M059J (cell line): Measurements from ENCODE around the gene SPATS2. TPM values are rescaled to one million over a fixed set of nuclear protein-coding genes. Genes with fewer than 3 reads are reported as not detected.
"Not testable (repeated sequence)": the region's sequence is repeated elsewhere in the genome, so short reads cannot be mapped to it uniquely, and the experiment has no call there.

Experiments used
- DNase-seq: peaks from one replicate; pipeline ENCODE4 v3.0.0-alpha.2; 2012; ENCODE audit warnings: low read depth
- total RNA-seq: library from RNA; depleted of rRNA; stranded (reverse); fragments of >200 nt; shearing (Covaris generic); gene quantifications from 2 replicates; pipeline ENCODE4 v1.2.3, GENCODE V29; 2014

SPATS2 gene
- total RNA-seq, 1 experiment from 2014 or later = 29.9 TPM

DNA sequence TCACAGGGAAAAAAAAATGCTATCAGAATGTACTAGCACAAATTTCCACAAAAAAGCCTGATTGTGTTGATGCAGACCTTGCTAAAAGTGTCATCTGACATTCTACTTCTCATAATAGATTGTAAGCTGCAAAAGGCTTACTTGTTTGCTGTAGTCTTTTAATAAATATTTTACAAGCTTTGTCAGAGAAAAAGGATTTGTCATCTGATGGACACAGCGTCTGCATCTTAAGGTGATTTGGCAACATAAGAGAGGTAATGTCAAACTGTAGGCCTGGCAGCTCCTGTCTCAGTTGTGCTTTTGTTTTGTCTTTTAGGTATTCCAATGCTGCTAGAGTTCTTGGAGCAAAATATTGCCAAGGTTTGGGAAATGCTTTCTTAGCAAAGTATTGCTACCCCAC is 145.3 kb downstream of the SPATS2 start:
- no peak for DNase-seq

DNA sequence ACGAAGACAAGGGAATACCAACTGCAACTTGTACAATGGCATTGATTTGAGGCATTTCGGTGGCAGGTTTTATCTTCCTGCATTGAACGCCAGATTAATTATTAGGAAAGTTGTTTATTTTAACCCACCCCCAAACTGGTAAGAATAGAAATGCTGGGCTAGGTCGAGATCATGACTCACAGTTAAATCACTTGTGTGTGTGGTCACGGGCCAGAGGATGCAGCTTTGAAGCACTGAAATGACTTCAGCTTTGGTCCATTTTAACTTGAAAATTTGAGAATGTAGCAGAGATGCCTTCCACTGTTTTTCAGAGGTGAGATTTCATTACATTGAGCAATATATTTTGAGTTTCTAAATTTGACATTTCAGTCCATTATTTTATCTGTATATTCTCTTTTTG is 148.0 kb downstream of the SPATS2 start:
- DNase-seq = peak; percentile 81

GRCh38 chr12:49518914-49519573 is 151.8 kb downstream of the SPATS2 start:
- peak; percentile 55 for DNase-seq

- no peak for DNase-seq
These were observed 152.3 kb downstream of the SPATS2 start for GRCh38 chr12:49519574-49519936.

GRCh38 chr12:49521389-49521788 is 154.1 kb downstream of the SPATS2 start:
- DNase-seq = no peak

- peak; percentile 20 for DNase-seq
These were observed 157.5 kb downstream of the SPATS2 start for GRCh38 chr12:49524660-49525324.

- no peak for DNase-seq
These were observed 158.7 kb downstream of the SPATS2 start for GRCh38 chr12:49525942-49526341.

DNA sequence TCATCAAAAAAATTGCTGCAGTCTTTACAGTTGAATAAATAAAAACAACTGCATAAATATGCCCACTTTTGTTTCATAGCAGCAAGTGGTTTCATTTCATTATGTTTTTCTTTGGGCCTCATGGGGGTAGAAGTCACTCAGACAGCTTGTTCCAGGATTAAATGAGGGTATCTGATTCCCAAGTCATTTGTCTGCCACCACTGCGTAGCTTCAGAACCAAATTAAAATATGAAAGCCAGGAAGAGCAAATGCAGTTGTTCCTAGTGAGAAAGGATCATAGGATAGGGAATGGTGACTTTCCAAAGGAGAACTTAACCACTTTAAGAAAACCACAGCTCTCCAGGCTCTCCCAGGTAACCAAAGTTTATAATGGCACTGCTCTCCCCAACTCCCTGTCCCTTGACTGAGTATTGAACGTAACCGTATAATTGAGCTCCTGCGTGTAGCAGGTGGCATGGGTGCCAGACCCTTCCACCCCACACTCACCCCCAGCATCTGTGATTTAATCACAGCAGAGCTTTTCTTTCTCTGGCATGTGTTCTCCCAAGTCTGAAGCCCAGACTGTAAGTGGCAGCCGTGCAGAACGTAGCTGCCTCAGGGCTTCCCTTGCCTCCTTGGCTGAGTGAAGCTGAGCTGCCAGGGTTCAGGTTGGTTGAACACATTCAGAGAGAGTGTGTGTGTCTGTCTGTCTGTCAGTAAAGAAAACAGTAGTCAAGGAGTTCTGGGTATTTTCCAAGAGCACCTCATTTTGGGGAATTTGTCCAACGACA is 160.3 kb downstream of the SPATS2 start:
- no peak for DNase-seq

DNA sequence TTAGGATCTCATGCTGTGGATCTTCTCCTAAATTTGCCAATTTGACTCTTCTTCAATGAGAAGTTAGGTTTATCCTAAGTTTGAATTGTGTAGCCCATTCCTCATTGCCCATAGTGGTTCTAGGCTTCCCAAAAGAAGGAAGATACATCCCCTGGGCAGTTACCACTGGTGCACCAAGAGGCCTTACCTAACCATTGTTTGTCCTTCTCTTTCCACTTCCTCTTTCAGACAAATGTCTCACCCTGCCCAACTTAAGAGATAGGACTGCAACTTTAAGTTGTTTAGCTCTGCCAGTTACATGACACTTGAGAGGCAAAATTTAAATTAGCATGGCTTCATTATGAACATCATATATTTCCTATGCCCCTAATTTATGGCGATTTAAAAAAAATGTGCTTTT is 162.2 kb downstream of the SPATS2 start:
- no peak for DNase-seq

DNA sequence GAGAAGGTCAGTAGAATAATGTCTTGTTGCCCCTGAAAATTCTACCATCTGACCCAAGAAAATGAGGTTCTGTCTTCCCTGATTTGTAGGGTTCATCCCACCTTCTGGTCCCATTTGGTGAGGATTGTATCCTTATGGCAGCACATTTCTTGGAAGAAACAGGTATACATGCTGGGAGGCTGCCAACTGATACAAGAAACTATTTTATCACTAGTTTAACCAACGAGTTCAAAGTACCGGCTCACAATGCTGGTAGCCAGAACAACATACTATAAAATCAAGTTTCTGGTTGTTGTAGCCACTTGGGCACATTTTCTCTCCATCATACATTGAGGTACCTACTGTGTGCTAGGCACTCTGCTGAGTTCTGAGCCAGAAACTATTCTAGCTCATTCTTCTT is 164.5 kb downstream of the SPATS2 start:
- no peak for DNase-seq

DNA sequence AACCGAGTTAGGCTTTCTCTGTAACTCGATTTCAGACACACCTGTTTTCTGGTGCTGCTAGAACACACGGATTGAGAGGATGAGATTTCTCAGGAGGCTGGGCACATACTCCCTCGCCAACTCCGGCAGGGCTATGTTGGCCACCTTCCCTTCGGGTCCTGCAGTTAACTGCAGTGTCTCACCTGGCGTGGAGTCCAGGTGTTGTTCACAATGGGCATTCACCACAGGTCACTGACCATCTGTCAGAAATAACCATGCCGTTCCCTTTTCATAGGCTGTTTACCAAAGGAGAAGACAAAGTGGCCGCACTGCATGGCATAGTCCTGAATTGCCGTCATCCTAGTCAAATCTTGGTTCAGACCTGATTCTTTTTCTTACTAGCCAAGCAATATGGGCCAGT is 166.1 kb downstream of the SPATS2 start:
- DNase-seq = no peak

GRCh38 chr12:49534122-49534521 is 166.9 kb downstream of the SPATS2 start:
- not testable (repeated sequence) for DNase-seq

- no peak for DNase-seq
These were observed 167.5 kb downstream of the SPATS2 start for GRCh38 chr12:49534731-49535278.

DNA sequence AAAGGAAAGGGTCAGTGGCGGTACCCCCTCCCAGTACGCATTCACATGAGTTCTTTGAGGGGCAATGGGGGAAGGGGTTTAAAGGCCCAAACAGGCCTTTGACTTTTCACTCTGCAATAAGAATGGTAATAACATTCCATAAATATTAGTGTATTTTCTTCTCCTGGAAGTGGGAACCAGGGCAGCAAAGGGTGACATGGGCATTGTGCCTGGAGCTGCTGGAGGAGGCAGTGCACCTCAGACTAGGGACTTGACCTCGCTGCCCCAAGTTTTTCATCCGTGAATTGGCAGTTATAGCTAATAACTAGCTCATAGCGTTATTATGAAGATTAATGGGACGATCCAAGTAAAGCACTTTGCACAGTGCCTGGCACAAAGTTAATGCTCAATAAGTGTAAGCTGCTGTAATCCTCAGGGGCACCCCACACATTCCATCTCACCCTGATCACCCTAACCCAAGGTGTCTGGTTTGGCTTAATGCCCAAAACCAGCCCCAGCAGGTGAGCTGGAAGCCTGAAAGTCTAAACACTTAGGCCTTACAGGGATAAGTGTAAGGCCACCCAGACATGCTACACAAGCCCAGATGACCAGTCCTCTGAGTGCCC is 168.8 kb downstream of the SPATS2 start:
- DNase-seq = peak; percentile 45

DNA sequence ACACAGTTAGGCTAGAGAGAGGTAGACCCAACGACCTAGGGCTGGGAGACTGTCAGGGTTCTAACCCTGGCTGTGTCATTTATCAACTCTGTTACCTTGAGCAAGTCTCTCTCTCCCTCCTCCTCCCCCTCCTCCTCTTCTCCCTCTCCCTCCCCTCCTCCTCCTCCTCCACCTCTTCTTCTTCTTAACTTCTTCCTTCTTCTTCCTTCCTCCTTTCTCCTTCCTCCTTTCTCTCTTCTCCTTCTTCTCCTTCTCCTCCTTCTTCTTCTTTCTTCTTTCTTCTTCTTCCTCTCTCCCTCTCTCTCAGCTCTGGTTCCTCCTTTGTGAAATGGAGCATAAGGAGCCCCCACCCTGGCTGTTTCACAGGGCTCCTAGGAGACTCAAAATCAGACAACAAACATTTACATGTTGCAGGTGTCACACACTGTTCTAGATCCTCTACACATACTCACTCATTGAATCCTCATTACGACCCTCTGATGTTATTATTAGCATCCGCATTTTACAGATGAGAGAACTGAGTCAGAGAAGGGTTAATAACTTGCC is 169.3 kb downstream of the SPATS2 start:
- no peak for DNase-seq

GRCh38 chr12:49537231-49537751 is 170.0 kb downstream of the SPATS2 start:
- DNase-seq = no peak

DNA sequence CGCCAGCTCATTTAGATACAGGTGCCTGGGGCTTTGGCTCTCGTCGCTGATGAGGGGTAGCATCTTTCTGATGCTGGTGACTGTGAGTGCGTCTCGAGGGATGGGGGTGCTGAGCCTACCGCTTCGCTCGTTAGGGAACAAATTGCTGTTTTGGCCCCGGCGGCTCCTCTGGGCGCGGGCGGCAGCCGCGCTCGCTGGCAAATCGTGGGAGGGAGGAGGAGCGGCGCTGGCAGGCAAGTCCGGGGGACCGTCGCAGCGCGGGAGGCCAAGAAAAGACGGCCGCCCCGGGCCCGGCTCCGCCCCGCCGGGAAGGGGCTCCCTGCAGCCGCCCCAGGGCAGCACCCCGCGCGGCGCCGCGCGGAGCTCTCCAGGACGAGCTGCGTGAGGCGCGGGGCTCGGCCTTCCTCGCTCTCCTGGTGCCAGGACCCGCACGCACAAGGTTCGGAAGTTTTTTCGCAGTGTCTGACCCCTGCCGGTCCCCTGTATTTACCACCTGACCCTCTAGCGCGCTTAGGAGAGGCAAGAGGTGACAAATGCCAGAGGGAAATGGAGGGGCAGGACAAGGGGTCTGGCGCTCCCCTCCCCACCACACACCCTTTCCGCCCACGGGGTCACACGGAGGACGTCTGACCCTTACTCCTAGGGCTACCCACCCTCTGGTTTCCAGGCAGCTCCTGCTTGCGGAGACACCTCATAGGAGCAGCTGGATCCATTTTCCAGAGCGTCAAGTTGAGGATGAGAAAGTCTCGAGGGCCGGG is 170.7 kb downstream of the SPATS2 start:
- DNase-seq = peak; percentile 20

- peak; percentile 73 for DNase-seq
These were observed 171.5 kb downstream of the SPATS2 start, which contains the start of gene KCNH3 for GRCh38 chr12:49538510-49539403. Gene KCNH3, plus strand, starts transcription at chr12:49539030. Its CDS starts 387 bp downstream, at chr12:49539417.

DNA sequence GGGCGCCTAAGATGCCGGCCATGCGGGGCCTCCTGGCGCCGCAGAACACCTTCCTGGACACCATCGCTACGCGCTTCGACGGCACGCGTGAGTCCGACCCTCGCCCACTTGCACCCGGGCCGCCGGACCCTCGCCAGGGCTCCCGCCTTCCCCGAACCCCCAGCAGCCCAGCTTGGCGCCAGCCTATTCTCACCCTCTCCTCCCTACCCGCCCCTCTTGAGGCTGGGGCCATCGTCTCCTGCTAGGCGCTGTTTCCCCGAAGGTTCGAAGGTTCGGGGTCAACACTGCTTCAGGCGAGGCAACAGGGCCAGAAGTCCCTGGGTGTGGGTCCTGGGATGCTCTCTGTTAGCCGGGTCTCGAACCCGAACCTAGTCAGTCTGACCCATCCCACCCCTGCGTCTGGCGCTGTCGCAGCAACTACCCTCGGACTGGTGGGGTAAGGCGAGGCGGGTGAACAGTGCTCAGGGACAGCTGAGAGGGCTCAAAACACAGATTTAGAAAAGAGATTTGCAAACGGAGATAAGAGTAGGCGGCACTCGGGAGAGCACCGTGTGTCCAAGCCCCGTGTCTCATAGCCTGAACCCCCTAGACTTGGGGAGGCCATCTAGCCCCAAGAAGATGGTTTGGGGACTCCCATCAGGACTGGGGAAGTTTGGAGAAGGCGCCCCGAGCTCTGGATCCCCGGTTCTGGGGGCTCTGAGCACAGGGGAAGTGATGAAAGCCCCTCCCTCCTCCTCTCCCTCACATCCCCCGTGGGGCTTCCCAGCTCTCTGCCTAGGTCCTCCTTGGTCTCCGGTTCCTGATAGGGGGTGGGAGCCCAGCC is 172.4 kb downstream of the SPATS2 start:
- DNase-seq = no peak
